Activated naive CD8-positive, alpha-beta T cell treated with anti-CD3 and anti-CD28 coated beads for 36 hours (primary cell): ENCODE results near the gene MFSD6. TPM values are rescaled to one million over a fixed set of nuclear protein-coding genes. Genes with fewer than 3 reads are reported as not detected.

ENCODE experiments used
- DNase-seq: peaks from one replicate; pipeline ENCODE4 v3.0.0; 2021
- H3K27ac Mint-ChIP-seq: one replicate; pipeline ENCODE4 v1.8.0; 2022; ENCODE audit warnings: mild to moderate bottlenecking, moderate library complexity, mixed read lengths
- H3K27me3 Mint-ChIP-seq: one replicate; pipeline ENCODE4 v1.8.0; 2022; ENCODE audit warnings: mild to moderate bottlenecking, mixed read lengths
- H3K36me3 Mint-ChIP-seq: one replicate; pipeline ENCODE4 v1.8.0; 2021; ENCODE audit warnings: mild to moderate bottlenecking, mixed read lengths
- H3K4me1 Mint-ChIP-seq: one replicate; pipeline ENCODE4 v1.8.0; 2021; ENCODE audit warnings: mixed read lengths
- H3K4me3 Mint-ChIP-seq: one replicate; pipeline ENCODE4 v1.8.0; 2022; ENCODE audit warnings: mild to moderate bottlenecking, moderate library complexity, mixed read lengths
- H3K9me3 Mint-ChIP-seq: one replicate; pipeline ENCODE4 v1.8.0; 2022; ENCODE audit warnings: mixed read lengths
- total RNA-seq, 2 experiments: library from RNA; stranded (reverse); gene quantifications; one replicate each; pipeline ENCODE4 v1.2.3, GENCODE V29; 2021

MFSD6 gene
- total RNA-seq, 2 experiments from 2014 or later = 45.6 to 51.1 TPM

- H3K27me3 Mint-ChIP-seq = no peaks in the 10 kb centered on the region
- no peak overlapping the region for H3K27ac Mint-ChIP-seq
- no peaks in the 10 kb centered on the region for H3K9me3 Mint-ChIP-seq
- no peaks in the 10 kb centered on the region for H3K36me3 Mint-ChIP-seq
- H3K4me1 Mint-ChIP-seq = peaks cover 3% of the 10 kb centered on the region
- DNase-seq = no peak
- no peak overlapping the region for H3K4me3 Mint-ChIP-seq
Measured at GRCh38 chr2:190380962-190381412, 27.2 kb upstream of the MFSD6 start.

- Mint-ChIP-seq H3K27me3 (no peaks in the 10 kb centered on the region), H3K36me3 (no peaks in the 10 kb centered on the region), H3K4me3 (no peak overlapping the region), H3K27ac (no peak overlapping the region), H3K9me3 (no peaks in the 10 kb centered on the region), H3K4me1 (peaks cover 3% of the 10 kb centered on the region)
- peak; percentile 10 for DNase-seq
Measured at GRCh38 chr2:190382851-190383250, 25.3 kb upstream of the MFSD6 start.

GRCh38 chr2:190387422-190387821 is 20.7 kb upstream of the MFSD6 start:
- Mint-ChIP-seq H3K27ac (no peak overlapping the region), H3K4me1 (peaks cover 3% of the 10 kb centered on the region), H3K9me3 (no peaks in the 10 kb centered on the region), H3K36me3 (no peaks in the 10 kb centered on the region), H3K4me3 (no peak overlapping the region), H3K27me3 (no peaks in the 10 kb centered on the region)
- DNase-seq = no peak

GRCh38 chr2:190396271-190396670 is 11.9 kb upstream of the MFSD6 start:
- Mint-ChIP-seq H3K27ac (no peak overlapping the region), H3K27me3 (no peaks in the 10 kb centered on the region), H3K4me3 (no peak overlapping the region), H3K4me1 (no peaks in the 10 kb centered on the region), H3K36me3 (no peaks in the 10 kb centered on the region), H3K9me3 (no peaks in the 10 kb centered on the region)
- DNase-seq = no peak

- Mint-ChIP-seq H3K9me3 (no peaks in the 10 kb centered on the region), H3K4me3 (no peak overlapping the region), H3K27ac (no peak overlapping the region), H3K36me3 (no peaks in the 10 kb centered on the region), H3K4me1 (peaks cover 6% of the 10 kb centered on the region), H3K27me3 (no peaks in the 10 kb centered on the region)
- no peak for DNase-seq
Measured at GRCh38 chr2:190402986-190403603, 5.1 kb upstream of the MFSD6 start.

- Mint-ChIP-seq H3K27me3 (no peaks in the 10 kb centered on the region), H3K4me1 (peaks cover 8% of the 10 kb centered on the region), H3K9me3 (no peaks in the 10 kb centered on the region), H3K4me3 (no peak overlapping the region), H3K36me3 (no peaks in the 10 kb centered on the region), H3K27ac (no peak overlapping the region)
- peak; percentile 28 for DNase-seq
Measured at GRCh38 chr2:190404487-190404886, 3.7 kb upstream of the MFSD6 start.

GRCh38 chr2:190405070-190405469 is 3.1 kb upstream of the MFSD6 start:
- Mint-ChIP-seq H3K27me3 (no peaks in the 10 kb centered on the region), H3K4me1 (peaks cover 14% of the 10 kb centered on the region), H3K27ac (no peak overlapping the region), H3K9me3 (no peaks in the 10 kb centered on the region), H3K36me3 (no peaks in the 10 kb centered on the region), H3K4me3 (no peak overlapping the region)
- no peak for DNase-seq

- Mint-ChIP-seq H3K9me3 (no peaks in the 10 kb centered on the region), H3K27ac (no peak overlapping the region)
Measured at GRCh38 chr2:190405995-190406394, 2.2 kb upstream of the MFSD6 start.

GRCh38 chr2:190406805-190407204 is 1.4 kb upstream of the MFSD6 start:
- no peak overlapping the region for H3K4me3 Mint-ChIP-seq

More at GRCh38 chr2:190405995-190406394, 2.2 kb upstream of the MFSD6 start:
- Mint-ChIP-seq H3K27me3 (no peaks in the 10 kb centered on the region), H3K4me1 (peaks cover 19% of the 10 kb centered on the region), H3K4me3 (no peak overlapping the region), H3K36me3 (no peaks in the 10 kb centered on the region)
- DNase-seq = no peak

GRCh38 chr2:190407246-190407661 is 901 bp upstream of the MFSD6 start:
- no peak overlapping the region for H3K27ac Mint-ChIP-seq
- H3K9me3 Mint-ChIP-seq = no peaks in the 10 kb centered on the region
- H3K4me1 Mint-ChIP-seq = peaks cover 31% of the 10 kb centered on the region
- no peaks in the 10 kb centered on the region for H3K27me3 Mint-ChIP-seq
- DNase-seq = peak; percentile 43
- H3K36me3 Mint-ChIP-seq = no peaks in the 10 kb centered on the region
- peak overlapping the region; percentile 84 for H3K4me3 Mint-ChIP-seq

More at GRCh38 chr2:190406805-190407204, 1.4 kb upstream of the MFSD6 start:
- DNase-seq = no peak
- Mint-ChIP-seq H3K4me1 (peaks cover 27% of the 10 kb centered on the region), H3K36me3 (no peaks in the 10 kb centered on the region), H3K27ac (no peak overlapping the region), H3K9me3 (no peaks in the 10 kb centered on the region), H3K27me3 (no peaks in the 10 kb centered on the region)

GRCh38 chr2:190408538-190409271 is 550 bp downstream of the MFSD6 start:
- peak; percentile 77 for DNase-seq
- H3K27ac Mint-ChIP-seq = peak overlapping the region; percentile 90
- no peaks in the 10 kb centered on the region for H3K27me3 Mint-ChIP-seq
- H3K36me3 Mint-ChIP-seq = peaks cover 7% of the 10 kb centered on the region
- H3K9me3 Mint-ChIP-seq = no peaks in the 10 kb centered on the region
- peak overlapping the region; percentile 86 for H3K4me3 Mint-ChIP-seq
- H3K4me1 Mint-ChIP-seq = peaks cover 43% of the 10 kb centered on the region

GRCh38 chr2:190409616-190410015 is 1.5 kb downstream of the MFSD6 start:
- H3K9me3 Mint-ChIP-seq = no peaks in the 10 kb centered on the region
- no peak for DNase-seq
- peaks cover 8% of the 10 kb centered on the region for H3K36me3 Mint-ChIP-seq
- H3K27me3 Mint-ChIP-seq = no peaks in the 10 kb centered on the region
- peaks cover 48% of the 10 kb centered on the region for H3K4me1 Mint-ChIP-seq
- H3K4me3 Mint-ChIP-seq = peak overlapping the region; percentile 86
- peak overlapping the region; percentile 90 for H3K27ac Mint-ChIP-seq

GRCh38 chr2:190410166-190410565 is 2.0 kb downstream of the MFSD6 start:
- Mint-ChIP-seq H3K9me3 (no peaks in the 10 kb centered on the region), H3K4me1 (peaks cover 50% of the 10 kb centered on the region), H3K4me3 (peak overlapping the region; percentile 86), H3K27me3 (no peaks in the 10 kb centered on the region), H3K27ac (peak overlapping the region; percentile 90), H3K36me3 (peaks cover 8% of the 10 kb centered on the region)
- no peak for DNase-seq

GRCh38 chr2:190412966-190413365 is 4.8 kb downstream of the MFSD6 start:
- Mint-ChIP-seq H3K4me1 (peaks cover 67% of the 10 kb centered on the region), H3K36me3 (peaks cover 12% of the 10 kb centered on the region), H3K9me3 (no peaks in the 10 kb centered on the region), H3K27me3 (no peaks in the 10 kb centered on the region), H3K27ac (peak overlapping the region; percentile 79), H3K4me3 (no peak overlapping the region)
- DNase-seq = no peak

GRCh38 chr2:190413421-190413820 is 5.3 kb downstream of the MFSD6 start:
- no peaks in the 10 kb centered on the region for H3K27me3 Mint-ChIP-seq
- DNase-seq = no peak
- peaks cover 70% of the 10 kb centered on the region for H3K4me1 Mint-ChIP-seq
- H3K27ac Mint-ChIP-seq = peak overlapping the region; percentile 79
- peaks cover 14% of the 10 kb centered on the region for H3K36me3 Mint-ChIP-seq
- H3K4me3 Mint-ChIP-seq = peak overlapping the region; percentile 46
- H3K9me3 Mint-ChIP-seq = no peaks in the 10 kb centered on the region

- H3K4me1 Mint-ChIP-seq = peaks cover 72% of the 10 kb centered on the region
Measured at GRCh38 chr2:190415251-190415650, 7.1 kb downstream of the MFSD6 start.

More at GRCh38 chr2:190415251-190415650, 7.1 kb downstream of the MFSD6 start:
- Mint-ChIP-seq H3K27ac (peak overlapping the region; percentile 89), H3K27me3 (no peaks in the 10 kb centered on the region), H3K9me3 (no peaks in the 10 kb centered on the region), H3K36me3 (peaks cover 27% of the 10 kb centered on the region), H3K4me3 (peak overlapping the region; percentile 8)
- no peak for DNase-seq
